GM18861 (cell line): Measurements from ENCODE around the gene ADGRV1.
"Not testable (repeated sequence)": the region's sequence is repeated elsewhere in the genome, so short reads cannot be mapped to it uniquely, and the experiment has no call there.

Experiments
- ATAC-seq: cut with Tn5 transposase; IDR thresholded peaks from one replicate; pipeline ENCODE4 v1.9.1; 2021; ENCODE audit not compliant: unreplicated experiment

ADGRV1 gene

GRCh38 chr5:90968319-90968718, 409.7 kb downstream of the ADGRV1 start:
- ATAC-seq, result no peak

GRCh38 chr5:90969945-90970344, 411.3 kb downstream of the ADGRV1 start:
- ATAC-seq, result not testable (repeated sequence)

- ATAC-seq, result no peak
These were observed 422.6 kb downstream of the ADGRV1 start for GRCh38 chr5:90981177-90981576.

- no peak for ATAC-seq
These were observed 423.2 kb downstream of the ADGRV1 start for GRCh38 chr5:90981821-90982220.

GRCh38 chr5:90982576-90982975, 424.0 kb downstream of the ADGRV1 start:
- no peak for ATAC-seq

- ATAC-seq, result no peak
These were observed 424.6 kb downstream of the ADGRV1 start for GRCh38 chr5:90983148-90983547.

- no peak for ATAC-seq
These were observed 425.1 kb downstream of the ADGRV1 start for GRCh38 chr5:90983711-90984124.

GRCh38 chr5:90985341-90985740, 426.7 kb downstream of the ADGRV1 start:
- ATAC-seq, result no peak

GRCh38 chr5:90987726-90988125, 429.1 kb downstream of the ADGRV1 start:
- no peak for ATAC-seq

GRCh38 chr5:90991201-90991600, 432.6 kb downstream of the ADGRV1 start:
- no peak for ATAC-seq

GRCh38 chr5:90994796-90995195, 436.2 kb downstream of the ADGRV1 start:
- ATAC-seq, result no peak

- ATAC-seq, result no peak
These were observed 437.5 kb downstream of the ADGRV1 start for GRCh38 chr5:90996089-90996488.

- ATAC-seq, result no peak
These were observed 438.5 kb downstream of the ADGRV1 start for GRCh38 chr5:90997082-90997481.

GRCh38 chr5:91000743-91001142, 442.1 kb downstream of the ADGRV1 start:
- no peak for ATAC-seq

GRCh38 chr5:91006713-91007112, 448.1 kb downstream of the ADGRV1 start:
- ATAC-seq, result no peak

- ATAC-seq, result no peak
These were observed 448.7 kb downstream of the ADGRV1 start for GRCh38 chr5:91007251-91007650.

GRCh38 chr5:91007780-91008402, 449.3 kb downstream of the ADGRV1 start:
- ATAC-seq, result no peak

GRCh38 chr5:91010090-91010489, 451.5 kb downstream of the ADGRV1 start:
- no peak for ATAC-seq

- no peak for ATAC-seq
These were observed 452.4 kb downstream of the ADGRV1 start for GRCh38 chr5:91011029-91011428.

GRCh38 chr5:91012867-91013266, 454.3 kb downstream of the ADGRV1 start:
- ATAC-seq, result not testable (repeated sequence)

GRCh38 chr5:91016322-91016721, 457.7 kb downstream of the ADGRV1 start:
- ATAC-seq, result no peak

- no peak for ATAC-seq
These were observed 458.5 kb downstream of the ADGRV1 start for GRCh38 chr5:91016954-91017700.

- ATAC-seq, result no peak
These were observed 459.6 kb downstream of the ADGRV1 start for GRCh38 chr5:91018200-91018599.
